ENCODE measurements around the gene S100PBP. TPM values are rescaled to one million over a fixed set of nuclear protein-coding genes. Genes with fewer than 3 reads are reported as not detected.
A peak's percentile ranks its signal among the peaks of the same experiment; 100 is the strongest.
"Not testable (repeated sequence)": the region's sequence is repeated elsewhere in the genome, so short reads cannot be mapped to it uniquely, and the experiment has no call there.

S100PBP gene
- total RNA-seq, 3 donors from 2014 or later (not counting 1 experiment from before 2014, with no cell fraction given) = 84.5 to 114 (median 85.5) TPM

GRCh38 chr1:32791881-32792280, 25.6 kb upstream of the S100PBP start:
- intact Hi-C loops (cut with micrococcal nuclease) = loop anchor here (10.0 kb wide), 1 partner anchor 167 kb away; no protein-coding TSS in a partner anchor
- Histone ChIP-seq H3K36me3 (ENCODE audit: control insufficient read depth, insufficient read depth, low read length) (peaks cover 44% of the 10 kb centered on the region), H3K9me3 (ENCODE audit: control insufficient read depth, insufficient read depth, low read length) (no peaks in the 10 kb centered on the region), H3K27me3 (ENCODE audit: control insufficient read depth, insufficient read depth, low read length) (no peaks in the 10 kb centered on the region), H3K4me3 (ENCODE audit: low read length) (no peak overlapping the region), H3K4me1 (ENCODE audit: control insufficient read depth, insufficient read depth, low read length) (peaks cover 22% of the 10 kb centered on the region), H3K27ac (ENCODE audit: low read length) (no peak overlapping the region)
- ATAC-seq (no peak), DNase-seq (no peak)
- no peak for TF ChIP-seq CTCF (IDR thresholded peaks at IDR 0.05)
- peaks cover 11 to 15% of the 10 kb centered on the region in 2 donors for H3K4me1 Mint-ChIP-seq
- peaks cover 6% of the 10 kb centered on the region for H3K36me3 Mint-ChIP-seq
- H3K4me3 Mint-ChIP-seq = no peak overlapping the region
- peak overlapping the region; percentile 72 to 78 for H3K27ac Mint-ChIP-seq
- no peaks in the 10 kb centered on the region for H3K9me3 Mint-ChIP-seq
- no peaks in the 10 kb centered on the region for H3K27me3 Mint-ChIP-seq (ENCODE audit: low read depth in 2 of 2)
- WGBS (ENCODE audit: insufficient coverage) = 52% methylated on average over 1 of the region's 1 CpG

- not testable (repeated sequence) for H3K36me3 Mint-ChIP-seq; H3K27ac ChIP-seq (ENCODE audit: low read length); H3K27me3 Mint-ChIP-seq (ENCODE audit: low read depth in 2 of 2); H3K4me3 Mint-ChIP-seq; H3K9me3 Mint-ChIP-seq; ATAC-seq; DNase-seq; H3K27me3 ChIP-seq (ENCODE audit: control insufficient read depth, insufficient read depth, low read length); H3K9me3 ChIP-seq (ENCODE audit: control insufficient read depth, insufficient read depth, low read length); H3K4me3 ChIP-seq (ENCODE audit: low read length)
- Mint-ChIP-seq H3K4me1 (peaks cover 43 to 47% of the 10 kb centered on the region in 2 donors), H3K27ac (peak overlapping the region in 1 of 2 donors; percentile 62)
- Histone ChIP-seq H3K4me1 (ENCODE audit: control insufficient read depth, insufficient read depth, low read length) (peaks cover 59% of the 10 kb centered on the region), H3K36me3 (ENCODE audit: control insufficient read depth, insufficient read depth, low read length) (peaks cover 29% of the 10 kb centered on the region)
- intact Hi-C loops (cut with micrococcal nuclease) = loop anchor here (10.0 kb wide), 1 partner anchor 171 kb away; no protein-coding TSS in a partner anchor
- 98% methylated on average over 4 of the region's 4 CpGs for WGBS (ENCODE audit: insufficient coverage)
Measured at GRCh38 chr1:32795763-32796162, 21.7 kb upstream of the S100PBP start.

- Mint-ChIP-seq H3K27me3 (ENCODE audit: low read depth in 2 of 2) (no peaks in the 10 kb centered on the region), H3K4me1 (peaks cover 47 to 51% of the 10 kb centered on the region in 2 donors), H3K9me3 (peaks cover 0 to 2% of the 10 kb centered on the region in 2 donors), H3K36me3 (no peaks in the 10 kb centered on the region), H3K4me3 (peak overlapping the region; percentile 84), H3K27ac (peak overlapping the region; percentile 90 to 93)
- TF ChIP-seq CTCF (IDR thresholded peaks at IDR 0.05) = no peak
- peak overlapping the region; percentile 79 for H3K27ac ChIP-seq (ENCODE audit: low read length)
- ATAC-seq = no peak
- H3K9me3 ChIP-seq (ENCODE audit: control insufficient read depth, insufficient read depth, low read length) = no peaks in the 10 kb centered on the region
- no peaks in the 10 kb centered on the region for H3K27me3 ChIP-seq (ENCODE audit: control insufficient read depth, insufficient read depth, low read length)
- intact Hi-C loops (cut with micrococcal nuclease) = loop anchor here (10.0 kb wide), 1 partner anchor 173 kb away; no protein-coding TSS in a partner anchor
- H3K36me3 ChIP-seq (ENCODE audit: control insufficient read depth, insufficient read depth, low read length) = peaks cover 21% of the 10 kb centered on the region
- H3K4me1 ChIP-seq (ENCODE audit: control insufficient read depth, insufficient read depth, low read length) = peaks cover 58% of the 10 kb centered on the region
- no peak overlapping the region for H3K4me3 ChIP-seq (ENCODE audit: low read length)
- 92% methylated on average over 1 of the region's 1 CpG for WGBS (ENCODE audit: insufficient coverage)
- DNase-seq = no peak
Measured at GRCh38 chr1:32797456-32797855, 20.0 kb upstream of the S100PBP start.

GRCh38 chr1:32798191-32798590, 19.3 kb upstream of the S100PBP start:
- no peaks in the 10 kb centered on the region for H3K9me3 ChIP-seq (ENCODE audit: control insufficient read depth, insufficient read depth, low read length)
- intact Hi-C loops (cut with micrococcal nuclease) = loop anchor here (10.0 kb wide), 1 partner anchor 173 kb away; no protein-coding TSS in a partner anchor
- Mint-ChIP-seq H3K4me1 (peaks cover 46 to 48% of the 10 kb centered on the region in 2 donors), H3K4me3 (peak overlapping the region; percentile 84), H3K27ac (peak overlapping the region; percentile 90 to 93), H3K36me3 (no peaks in the 10 kb centered on the region), H3K9me3 (peaks cover 0 to 2% of the 10 kb centered on the region in 2 donors), H3K27me3 (ENCODE audit: low read depth in 2 of 2) (no peaks in the 10 kb centered on the region)
- no peak for ATAC-seq
- H3K27ac ChIP-seq (ENCODE audit: low read length) = peak overlapping the region; percentile 79
- H3K27me3 ChIP-seq (ENCODE audit: control insufficient read depth, insufficient read depth, low read length) = no peaks in the 10 kb centered on the region
- TF ChIP-seq CTCF (IDR thresholded peaks at IDR 0.05) = no peak
- WGBS (ENCODE audit: insufficient coverage) = 96% methylated on average over 4 of the region's 4 CpGs
- H3K4me1 ChIP-seq (ENCODE audit: control insufficient read depth, insufficient read depth, low read length) = peaks cover 58% of the 10 kb centered on the region
- H3K36me3 ChIP-seq (ENCODE audit: control insufficient read depth, insufficient read depth, low read length) = peaks cover 22% of the 10 kb centered on the region
- H3K4me3 ChIP-seq (ENCODE audit: low read length) = no peak overlapping the region
- no peak for DNase-seq
